Liver (tissue), 9 donors: ENCODE measurements around the gene PLCB4. TPM values are rescaled to one million over a fixed set of nuclear protein-coding genes. Genes with fewer than 3 reads are reported as not detected.

Source experiments
- DNase-seq: peaks from one replicate; pipeline ENCODE4 v3.0.0-alpha.2; 2017; ENCODE audit warnings: low spot score
- H3K27ac ChIP-seq, 2 donors: one replicate each; pipeline ENCODE4 v1.7.0; 2013; ENCODE audit warnings: inconsistent platforms in 2 of 2, low read length in 2 of 2, control low read depth in 1 of 2, low read depth in 1 of 2, mild to moderate bottlenecking in 1 of 2
- H3K27me3 ChIP-seq, 4 donors: one replicate each; pipeline versions ENCODE4 v1.6.1 to v1.7.0; 2013; ENCODE audit warnings: low read length in 3 of 4, inconsistent platforms in 1 of 4, mild to moderate bottlenecking in 1 of 4, moderate library complexity in 1 of 4; ENCODE audit not compliant: control insufficient read depth in 4 of 4, insufficient read depth in 4 of 4
- H3K36me3 ChIP-seq, 4 donors: one replicate each; pipeline versions ENCODE4 v1.6.1 to v1.7.0; 2013; ENCODE audit warnings: low read length in 3 of 4, mild to moderate bottlenecking in 3 of 4, low read depth in 1 of 4, moderate library complexity in 1 of 4; ENCODE audit not compliant: control insufficient read depth in 4 of 4, insufficient read depth in 3 of 4
- H3K4me1 ChIP-seq, 4 donors: one replicate each; pipeline versions ENCODE4 v1.6.1 to v1.7.0; 2013; ENCODE audit warnings: low read length in 3 of 4, mild to moderate bottlenecking in 3 of 4, moderate library complexity in 1 of 4; ENCODE audit not compliant: control insufficient read depth in 4 of 4, insufficient read depth in 4 of 4
- H3K4me3 ChIP-seq, 3 donors: one replicate each; pipeline versions ENCODE4 v1.6.1 to v1.7.0; 2013; ENCODE audit warnings: low read length in 3 of 3, control low read depth in 1 of 3, low read depth in 1 of 3, mild to moderate bottlenecking in 1 of 3
- H3K9ac ChIP-seq, 2 donors: one replicate each; pipeline ENCODE4 v1.7.0; 2013; ENCODE audit warnings: low read length in 2 of 2, mild to moderate bottlenecking in 2 of 2, moderate library complexity in 2 of 2, control low read depth in 1 of 2, low read depth in 1 of 2
- H3K9me3 ChIP-seq, 4 donors: one replicate each; pipeline versions ENCODE4 v1.6.1 to v1.7.0; 2013; ENCODE audit warnings: low read length in 3 of 4; ENCODE audit not compliant: control insufficient read depth in 4 of 4
- EGR1 ChIP-seq, 2 donors: IDR thresholded peaks; 2 replicates each; pipeline ENCODE4 v1.6.1; 2016 to 2018; ENCODE audit warnings: antibody characterized with exemption in 2 of 2, low read depth in 2 of 2
- FOXA1 ChIP-seq: IDR thresholded peaks from 2 replicates; pipeline ENCODE4 v1.6.1; 2016; ENCODE audit warnings: antibody characterized with exemption
- FOXA2 ChIP-seq: IDR thresholded peaks from 2 replicates; pipeline ENCODE4 v1.6.1; 2016; ENCODE audit warnings: antibody characterized with exemption
- GABPA ChIP-seq, 2 donors: IDR thresholded peaks in 1 of 2; conservative IDR thresholded peaks in 1 of 2; 2 replicates each; pipeline ENCODE4 v1.6.1; 2016; ENCODE audit warnings: antibody characterized with exemption in 2 of 2, mild to moderate bottlenecking in 1 of 2, moderate library complexity in 1 of 2
- HNF4A ChIP-seq, 2 donors: conservative IDR thresholded peaks; 2 replicates each; pipeline ENCODE4 v1.6.1; 2016; ENCODE audit warnings: antibody characterized with exemption in 2 of 2, mild to moderate bottlenecking in 2 of 2
- HNF4G ChIP-seq: IDR thresholded peaks from 2 replicates; pipeline ENCODE4 v1.6.1; 2016; ENCODE audit warnings: antibody characterized with exemption
- JUND ChIP-seq, 2 donors: IDR thresholded peaks; 2 replicates each; pipeline ENCODE4 v1.6.1; 2016; ENCODE audit warnings: antibody characterized with exemption in 2 of 2
- MAX ChIP-seq: IDR thresholded peaks from 2 replicates; pipeline ENCODE4 v1.6.1; 2016; ENCODE audit warnings: antibody characterized with exemption
- NR2F2 ChIP-seq: IDR thresholded peaks from 2 replicates; pipeline ENCODE4 v1.6.1; 2016; ENCODE audit warnings: antibody characterized with exemption
- RAD21 ChIP-seq, 2 donors: IDR thresholded peaks; 2 replicates each; pipeline ENCODE4 v1.6.1; 2016; ENCODE audit warnings: antibody characterized with exemption in 2 of 2, mild to moderate bottlenecking in 2 of 2
- RXRA ChIP-seq, 2 donors: IDR thresholded peaks; 2 replicates each; pipeline ENCODE4 v1.6.1; 2017 to 2018; ENCODE audit warnings: antibody characterized with exemption in 2 of 2, mild to moderate bottlenecking in 1 of 2
- SP1 ChIP-seq: IDR thresholded peaks from 2 replicates; pipeline ENCODE4 v1.6.1; 2018; ENCODE audit warnings: antibody characterized with exemption, mild to moderate bottlenecking
- TAF1 ChIP-seq: conservative IDR thresholded peaks from 2 replicates; pipeline ENCODE4 v1.6.1; 2016; ENCODE audit warnings: antibody characterized with exemption, mild to moderate bottlenecking
- YY1 ChIP-seq: IDR thresholded peaks from 2 replicates; pipeline ENCODE4 v1.6.1; 2016; ENCODE audit warnings: antibody characterized with exemption, mild to moderate bottlenecking
- ZBTB33 ChIP-seq: IDR thresholded peaks from 2 replicates; pipeline ENCODE4 v1.6.1; 2016; ENCODE audit warnings: antibody characterized with exemption
- WGBS: extraction: QIAGEN DNeasy Blood & Tissue Kit; methylation state at CpG from one replicate; pipeline ENCODE4 v1.1.7; 2013; 5-methylcytosine and 5-hydroxymethylcytosine counted together
- polyA plus RNA-seq, 2 donors: library from polyadenylated mRNA; stranded (reverse) in 1 of 2; unstranded in 1 of 2; fragments of 200-250 nt in 1 of 2; fragments of >200 nt in 1 of 2; fragmentation: Nextera tagmentation in 1 of 2; extraction: Ambion mirVana in 1 of 2; gene quantifications; one replicate each; pipeline versions ENCODE4 v1.2.1 to v1.2.3, GENCODE V29; 2013 to 2015
- total RNA-seq, 2 donors: library from RNA; depleted of rRNA; stranded (reverse); fragments of >200 nt; gene quantifications; one replicate each; pipeline ENCODE4 v1.2.3, GENCODE V29; 2014
- TF ChIP-seq, protein P1 (sequence below): IDR thresholded peaks from 2 replicates; pipeline ENCODE4 v1.6.1; 2016; ENCODE audit warnings: antibody characterized with exemption
- TF ChIP-seq, protein P2 (sequence below): fragments of 150-350 bp; IDR thresholded peaks from 2 replicates; pipeline ENCODE4 v1.5.1; 2017; ENCODE audit warnings: improper control_type of control experiment, low read depth, low read length; ENCODE audit not compliant: missing input control
- TF ChIP-seq, protein P3 (sequence below): IDR thresholded peaks from 2 replicates; pipeline ENCODE4 v1.6.1; 2016; ENCODE audit warnings: antibody characterized with exemption, mild to moderate bottlenecking
- donor health status: healthy.
- donor health status: healthy.
- donor health status: healthy.
- donor health status: healthy.
- donor health status: healthy.

PLCB4 gene
- total and polyA plus RNA-seq, 4 donors: 0.14 to 0.67 (median 0.30) TPM

DNA sequence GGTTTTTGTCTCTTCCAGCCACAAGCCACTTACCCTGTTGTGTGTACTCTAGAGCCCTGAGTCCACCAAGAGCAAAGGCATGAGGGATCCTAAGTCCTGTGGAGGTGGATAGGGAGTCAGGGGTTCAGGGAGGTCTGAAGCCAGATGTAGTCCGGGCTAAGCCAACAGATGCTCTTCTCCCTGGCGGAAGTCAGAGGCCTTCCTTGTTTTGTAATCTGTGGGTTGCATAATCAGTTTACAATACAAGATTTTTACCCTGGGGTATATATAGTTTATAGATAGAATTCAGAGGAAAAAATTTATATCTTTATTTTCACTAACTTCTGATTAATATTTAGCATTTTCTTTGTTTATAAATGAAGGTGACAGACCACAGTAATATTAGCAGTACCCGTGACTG lies 454.7 kb downstream of the PLCB4 start:
- WGBS: 60% methylated on average over 3 of the region's 3 CpGs
- Histone ChIP-seq H3K9ac (no peak overlapping the region), H3K36me3 (no peaks in the 10 kb centered on the region), H3K9me3 (no peaks in the 10 kb centered on the region), H3K27ac (no peak overlapping the region), H3K4me3 (no peak overlapping the region), H3K4me1 (no peaks in the 10 kb centered on the region), H3K27me3 (peaks cover 0 to 5% (median 2%) of the 10 kb centered on the region in 4 donors)
- no peak for DNase-seq
- no peak for TF ChIP-seq HNF4G
- no peak for TF ChIP-seq NR2F2
- TF ChIP-seq JUND (IDR thresholded peaks at IDR 0.05): no peak
- no peak for TF ChIP-seq ZBTB33
- TF ChIP-seq FOXA2: no peak
- no peak for TF ChIP-seq EGR1 (IDR thresholded peaks at IDR 0.05; ENCODE audit: low read depth in 2 of 2)
- TF ChIP-seq, protein P1, sequence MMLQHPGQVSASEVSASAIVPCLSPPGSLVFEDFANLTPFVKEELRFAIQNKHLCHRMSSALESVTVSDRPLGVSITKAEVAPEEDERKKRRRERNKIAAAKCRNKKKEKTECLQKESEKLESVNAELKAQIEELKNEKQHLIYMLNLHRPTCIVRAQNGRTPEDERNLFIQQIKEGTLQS: no peak
- no peak for TF ChIP-seq SP1
- TF ChIP-seq FOXA1: no peak
- TF ChIP-seq, protein P2, sequence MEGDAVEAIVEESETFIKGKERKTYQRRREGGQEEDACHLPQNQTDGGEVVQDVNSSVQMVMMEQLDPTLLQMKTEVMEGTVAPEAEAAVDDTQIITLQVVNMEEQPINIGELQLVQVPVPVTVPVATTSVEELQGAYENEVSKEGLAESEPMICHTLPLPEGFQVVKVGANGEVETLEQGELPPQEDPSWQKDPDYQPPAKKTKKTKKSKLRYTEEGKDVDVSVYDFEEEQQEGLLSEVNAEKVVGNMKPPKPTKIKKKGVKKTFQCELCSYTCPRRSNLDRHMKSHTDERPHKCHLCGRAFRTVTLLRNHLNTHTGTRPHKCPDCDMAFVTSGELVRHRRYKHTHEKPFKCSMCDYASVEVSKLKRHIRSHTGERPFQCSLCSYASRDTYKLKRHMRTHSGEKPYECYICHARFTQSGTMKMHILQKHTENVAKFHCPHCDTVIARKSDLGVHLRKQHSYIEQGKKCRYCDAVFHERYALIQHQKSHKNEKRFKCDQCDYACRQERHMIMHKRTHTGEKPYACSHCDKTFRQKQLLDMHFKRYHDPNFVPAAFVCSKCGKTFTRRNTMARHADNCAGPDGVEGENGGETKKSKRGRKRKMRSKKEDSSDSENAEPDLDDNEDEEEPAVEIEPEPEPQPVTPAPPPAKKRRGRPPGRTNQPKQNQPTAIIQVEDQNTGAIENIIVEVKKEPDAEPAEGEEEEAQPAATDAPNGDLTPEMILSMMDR: no peak
- TF ChIP-seq RAD21 (IDR thresholded peaks at IDR 0.05): no peak
- no peak for TF ChIP-seq MAX
- TF ChIP-seq TAF1: no peak
- no peak for TF ChIP-seq GABPA (IDR thresholded peaks at IDR 0.05 in 1 of 2, conservative IDR thresholded peaks at IDR 0.05 in 1 of 2)
- no peak for TF ChIP-seq RXRA (IDR thresholded peaks at IDR 0.05)
- TF ChIP-seq, protein P3, sequence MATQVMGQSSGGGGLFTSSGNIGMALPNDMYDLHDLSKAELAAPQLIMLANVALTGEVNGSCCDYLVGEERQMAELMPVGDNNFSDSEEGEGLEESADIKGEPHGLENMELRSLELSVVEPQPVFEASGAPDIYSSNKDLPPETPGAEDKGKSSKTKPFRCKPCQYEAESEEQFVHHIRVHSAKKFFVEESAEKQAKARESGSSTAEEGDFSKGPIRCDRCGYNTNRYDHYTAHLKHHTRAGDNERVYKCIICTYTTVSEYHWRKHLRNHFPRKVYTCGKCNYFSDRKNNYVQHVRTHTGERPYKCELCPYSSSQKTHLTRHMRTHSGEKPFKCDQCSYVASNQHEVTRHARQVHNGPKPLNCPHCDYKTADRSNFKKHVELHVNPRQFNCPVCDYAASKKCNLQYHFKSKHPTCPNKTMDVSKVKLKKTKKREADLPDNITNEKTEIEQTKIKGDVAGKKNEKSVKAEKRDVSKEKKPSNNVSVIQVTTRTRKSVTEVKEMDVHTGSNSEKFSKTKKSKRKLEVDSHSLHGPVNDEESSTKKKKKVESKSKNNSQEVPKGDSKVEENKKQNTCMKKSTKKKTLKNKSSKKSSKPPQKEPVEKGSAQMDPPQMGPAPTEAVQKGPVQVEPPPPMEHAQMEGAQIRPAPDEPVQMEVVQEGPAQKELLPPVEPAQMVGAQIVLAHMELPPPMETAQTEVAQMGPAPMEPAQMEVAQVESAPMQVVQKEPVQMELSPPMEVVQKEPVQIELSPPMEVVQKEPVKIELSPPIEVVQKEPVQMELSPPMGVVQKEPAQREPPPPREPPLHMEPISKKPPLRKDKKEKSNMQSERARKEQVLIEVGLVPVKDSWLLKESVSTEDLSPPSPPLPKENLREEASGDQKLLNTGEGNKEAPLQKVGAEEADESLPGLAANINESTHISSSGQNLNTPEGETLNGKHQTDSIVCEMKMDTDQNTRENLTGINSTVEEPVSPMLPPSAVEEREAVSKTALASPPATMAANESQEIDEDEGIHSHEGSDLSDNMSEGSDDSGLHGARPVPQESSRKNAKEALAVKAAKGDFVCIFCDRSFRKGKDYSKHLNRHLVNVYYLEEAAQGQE: no peak
- TF ChIP-seq HNF4A (conservative IDR thresholded peaks at IDR 0.05): no peak
- no peak for TF ChIP-seq YY1
